OCI-LY1 (cell line): Measurements from ENCODE around the gene COL25A1.

Experiments used
- EZH2 ChIP-seq: fragments of 200-600 bp; sonication (generic), shearing (Covaris generic); IDR thresholded peaks from 2 replicates; pipeline ENCODE4 v1.8.0; 2017; ENCODE audit warnings: borderline replicate concordance, mixed run types, mild to moderate bottlenecking, antibody characterized with exemption, low read length, moderate library complexity, mixed read lengths
- TF ChIP-seq, protein P1 (sequence below): fragments of 200-600 bp; sonication (generic), shearing (Covaris generic); IDR thresholded peaks from 2 replicates; pipeline ENCODE4 v1.5.1; 2017; ENCODE audit warnings: mild to moderate bottlenecking, antibody characterized with exemption, low read length, moderate library complexity, mixed read lengths

DNA sequence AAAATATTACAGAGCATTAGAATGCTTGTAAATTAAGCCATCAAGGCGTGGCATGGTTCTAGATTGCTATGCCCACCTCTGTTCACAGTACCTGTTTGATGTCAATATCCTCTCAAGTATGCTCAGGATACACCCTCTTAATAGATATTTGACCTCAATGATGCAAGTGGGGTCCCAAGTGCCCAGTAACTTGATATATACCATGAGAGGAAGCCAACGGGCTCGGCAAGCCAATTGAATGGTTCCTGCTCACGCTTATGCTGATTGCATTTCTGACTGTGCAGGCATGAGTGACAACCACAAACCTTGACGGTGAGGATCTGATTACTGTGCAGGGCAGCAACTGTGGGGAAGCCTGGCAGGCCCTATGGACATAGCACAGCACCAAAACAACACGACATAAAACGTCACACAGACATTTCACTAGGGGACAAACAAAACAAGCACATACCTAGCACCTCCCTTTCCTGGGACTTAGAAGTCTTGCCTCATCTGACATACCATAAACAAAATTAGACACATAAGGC lies 360.5 kb downstream of the COL25A1 start:
- TF ChIP-seq, protein P1, sequence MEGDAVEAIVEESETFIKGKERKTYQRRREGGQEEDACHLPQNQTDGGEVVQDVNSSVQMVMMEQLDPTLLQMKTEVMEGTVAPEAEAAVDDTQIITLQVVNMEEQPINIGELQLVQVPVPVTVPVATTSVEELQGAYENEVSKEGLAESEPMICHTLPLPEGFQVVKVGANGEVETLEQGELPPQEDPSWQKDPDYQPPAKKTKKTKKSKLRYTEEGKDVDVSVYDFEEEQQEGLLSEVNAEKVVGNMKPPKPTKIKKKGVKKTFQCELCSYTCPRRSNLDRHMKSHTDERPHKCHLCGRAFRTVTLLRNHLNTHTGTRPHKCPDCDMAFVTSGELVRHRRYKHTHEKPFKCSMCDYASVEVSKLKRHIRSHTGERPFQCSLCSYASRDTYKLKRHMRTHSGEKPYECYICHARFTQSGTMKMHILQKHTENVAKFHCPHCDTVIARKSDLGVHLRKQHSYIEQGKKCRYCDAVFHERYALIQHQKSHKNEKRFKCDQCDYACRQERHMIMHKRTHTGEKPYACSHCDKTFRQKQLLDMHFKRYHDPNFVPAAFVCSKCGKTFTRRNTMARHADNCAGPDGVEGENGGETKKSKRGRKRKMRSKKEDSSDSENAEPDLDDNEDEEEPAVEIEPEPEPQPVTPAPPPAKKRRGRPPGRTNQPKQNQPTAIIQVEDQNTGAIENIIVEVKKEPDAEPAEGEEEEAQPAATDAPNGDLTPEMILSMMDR: no peak
- no peak for TF ChIP-seq EZH2
